Activated T-helper 17 cell treated with anti-CD3 and anti-CD28 coated beads, Interleukin-2, amount 50 U/mL, for 72 hours (primary cell): ENCODE results near the gene ICE1. TPM values are rescaled to one million over a fixed set of nuclear protein-coding genes. Genes with fewer than 3 reads are reported as not detected.

Source experiments
- ATAC-seq: fragments of 150-1000 bp; cut with Tn5 transposase; replicated peaks from 2 replicates; pipeline ENCODE4 v1.10.0; 2021; ENCODE audit warnings: mild to moderate bottlenecking, moderate library complexity
- H3K27ac Mint-ChIP-seq: one replicate; pipeline ENCODE4 v1.8.0; 2022; ENCODE audit warnings: mixed read lengths
- H3K27me3 Mint-ChIP-seq: one replicate; pipeline ENCODE4 v1.8.0; 2022; ENCODE audit warnings: mixed read lengths
- H3K36me3 Mint-ChIP-seq: one replicate; pipeline ENCODE4 v1.8.0; 2022; ENCODE audit warnings: low read depth, mild to moderate bottlenecking, mixed read lengths
- H3K4me1 Mint-ChIP-seq: one replicate; pipeline ENCODE4 v1.8.0; 2022; ENCODE audit warnings: mixed read lengths
- H3K4me3 Mint-ChIP-seq: one replicate; pipeline ENCODE4 v1.8.0; 2022; ENCODE audit warnings: mild to moderate bottlenecking, mixed read lengths
- H3K9me3 Mint-ChIP-seq: one replicate; pipeline ENCODE4 v1.8.0; 2022; ENCODE audit warnings: mixed read lengths
- total RNA-seq, 2 donors: library from RNA; stranded (reverse); gene quantifications; one replicate each; pipeline ENCODE4 v1.2.3, GENCODE V29; 2022

ICE1 gene, protein sequence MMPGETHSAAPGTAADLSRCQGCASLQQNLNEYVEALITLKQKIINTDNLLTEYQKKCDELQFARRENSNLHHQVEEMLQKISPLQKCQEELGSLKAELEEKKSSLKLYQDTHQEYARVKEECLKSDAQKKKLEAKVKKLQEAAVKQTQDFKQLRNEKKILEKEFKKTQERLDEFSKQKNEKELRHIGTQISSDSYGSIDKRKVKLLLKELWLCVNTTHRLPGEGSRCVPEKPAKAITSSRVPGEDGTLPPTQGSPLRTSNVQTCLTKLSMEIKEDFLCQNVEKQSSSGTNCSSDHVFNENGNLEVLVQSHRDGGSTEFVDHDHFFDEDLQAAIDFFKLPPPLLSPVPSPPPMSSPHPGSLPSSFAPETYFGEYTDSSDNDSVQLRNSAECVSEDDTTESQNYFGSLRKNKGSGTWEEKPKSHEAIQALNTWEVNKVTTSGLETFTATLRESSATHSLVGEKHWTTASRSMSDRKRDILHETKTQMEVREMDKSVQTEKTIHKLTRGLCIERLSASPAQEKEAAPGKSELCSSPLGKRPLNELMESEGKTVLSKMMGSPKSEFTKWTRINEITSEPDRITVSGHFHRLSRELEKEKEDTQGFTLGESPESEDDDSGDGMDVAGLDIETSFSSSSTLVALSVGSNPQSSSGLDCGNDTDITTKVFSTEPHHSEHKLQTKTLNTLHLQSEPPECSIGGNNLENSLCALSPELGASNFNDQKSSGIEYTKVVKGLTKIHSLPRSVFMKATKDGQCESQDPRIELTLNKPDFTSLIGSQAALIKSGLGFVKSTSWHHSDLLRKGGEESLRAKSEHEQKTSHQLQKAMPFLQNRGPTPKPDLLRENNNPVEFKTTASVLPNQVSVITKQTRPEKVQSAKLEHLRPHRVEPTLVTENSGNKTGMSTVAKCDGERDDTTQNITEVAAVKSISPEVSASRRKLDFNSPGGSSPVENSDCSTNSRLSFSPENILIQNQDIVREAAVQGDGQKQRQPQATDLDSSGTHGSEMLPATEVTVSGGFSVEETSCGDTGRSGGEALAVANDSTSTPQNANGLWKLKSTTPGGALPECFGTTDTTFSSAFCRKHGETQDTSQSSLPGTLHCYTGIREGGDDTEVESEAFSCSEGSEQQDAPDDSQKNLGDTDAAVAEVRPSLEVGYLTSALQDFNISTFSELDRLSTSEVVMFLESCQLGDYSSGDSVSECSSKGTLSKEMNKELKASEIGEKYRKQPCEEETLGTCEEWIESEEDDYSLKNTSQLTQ (N-terminal part only)
- total RNA-seq, result 10 to 100 TPM; 19.1 to 27.8 TPM

DNA sequence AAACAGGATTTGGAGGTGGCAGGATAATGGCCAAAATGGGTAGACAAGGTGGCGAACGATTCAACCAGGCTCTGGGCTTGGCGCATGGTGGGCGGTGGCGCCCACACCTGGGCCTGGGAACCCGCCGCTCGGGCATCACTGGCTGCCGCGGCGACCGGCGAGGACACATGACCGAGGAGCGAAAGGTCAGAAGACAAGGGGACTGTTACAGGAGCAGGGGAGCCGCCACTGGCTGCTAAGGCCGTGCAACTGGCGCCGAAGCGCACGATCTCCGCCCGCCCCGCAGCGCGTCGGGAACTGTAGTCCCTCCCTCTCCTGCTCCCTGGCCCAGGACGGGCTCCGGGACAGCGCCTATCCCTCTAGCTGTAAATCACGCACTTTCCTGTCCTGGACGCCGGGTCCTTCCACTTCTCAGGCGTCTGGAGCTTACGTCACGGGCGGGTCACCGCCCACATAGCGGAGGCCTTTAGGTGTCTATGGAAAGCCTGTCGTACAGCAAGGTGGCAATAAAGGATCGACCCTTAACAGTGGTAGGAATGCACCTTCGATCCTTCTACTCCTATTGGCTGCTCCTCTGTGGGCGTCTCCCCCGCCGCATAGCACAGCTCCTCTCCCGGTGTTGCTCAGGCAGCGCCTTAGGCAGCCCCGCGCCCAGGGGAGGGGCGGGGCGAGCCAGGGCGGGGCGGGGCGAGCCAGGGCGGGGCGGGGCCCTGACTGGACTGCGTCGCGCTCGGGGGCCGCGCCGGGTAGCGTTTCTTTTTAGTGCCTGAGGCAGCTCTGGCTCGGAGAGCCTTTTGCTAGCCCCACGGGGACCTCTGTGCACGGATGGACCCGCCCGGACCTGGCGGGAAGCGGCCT, at the start of gene ICE1:
ICE1 (plus strand) TSS at position 717 of the 858 bp plus-strand sequence. CDS start 239 bp downstream, outside the sequence.
- H3K27ac Mint-ChIP-seq, result peak within 1 kb of the TSS; percentile 98
- peaks cover 8% of the 10 kb centered on the region for H3K4me1 Mint-ChIP-seq
- no peaks in the 10 kb centered on the region for H3K27me3 Mint-ChIP-seq
- no peak within 1 kb of the TSS for H3K4me3 Mint-ChIP-seq
- H3K36me3 Mint-ChIP-seq, result no peaks in the 10 kb centered on the region
- peak; percentile 89 for ATAC-seq
- no peaks in the 10 kb centered on the region for H3K9me3 Mint-ChIP-seq

- H3K27me3 Mint-ChIP-seq, result peaks cover 13% of the 10 kb centered on the region
- ATAC-seq, result no peak
- H3K27ac Mint-ChIP-seq, result no peak overlapping the region
- no peaks in the 10 kb centered on the region for H3K36me3 Mint-ChIP-seq
- H3K9me3 Mint-ChIP-seq, result no peaks in the 10 kb centered on the region
- no peak overlapping the region for H3K4me3 Mint-ChIP-seq
- no peaks in the 10 kb centered on the region for H3K4me1 Mint-ChIP-seq
These were observed 49.5 kb upstream of the ICE1 start for GRCh38 chr5:5372930-5373329.

DNA sequence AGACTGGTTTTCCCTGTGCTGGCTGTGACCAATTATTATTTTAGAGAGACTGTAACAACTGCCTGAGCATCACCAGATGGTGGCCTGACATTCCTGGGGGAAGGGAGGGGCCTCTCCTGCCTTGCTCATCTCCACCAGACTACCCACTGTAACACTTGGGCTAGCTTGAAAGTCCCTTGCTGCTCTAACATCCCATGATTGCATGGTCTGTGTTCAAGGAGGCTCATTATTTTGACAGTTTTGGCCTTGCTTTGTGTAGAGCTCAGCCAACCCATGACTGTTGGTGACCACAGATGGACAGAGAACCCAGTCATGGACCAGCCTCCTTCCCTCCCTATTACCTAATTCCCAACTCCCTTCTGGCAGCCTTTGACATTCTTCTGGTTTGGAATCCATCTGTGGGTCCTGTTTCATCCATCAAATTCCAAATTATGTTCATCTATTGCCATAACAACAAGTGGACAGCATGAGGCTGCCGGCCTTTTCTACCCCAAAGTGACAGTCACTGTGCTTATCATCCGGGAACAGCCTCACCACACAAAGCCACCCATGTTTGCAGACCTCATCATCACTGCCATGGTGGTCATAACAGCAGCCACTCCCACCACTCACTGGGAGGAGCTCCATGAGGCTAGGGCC, 49.0 kb upstream of the ICE1 start:
- H3K27ac Mint-ChIP-seq, result no peak overlapping the region
- no peaks in the 10 kb centered on the region for H3K9me3 Mint-ChIP-seq
- H3K4me3 Mint-ChIP-seq, result no peak overlapping the region
- H3K4me1 Mint-ChIP-seq, result no peaks in the 10 kb centered on the region
- ATAC-seq, result no peak
- peaks cover 13% of the 10 kb centered on the region for H3K27me3 Mint-ChIP-seq
- H3K36me3 Mint-ChIP-seq, result no peaks in the 10 kb centered on the region

- Mint-ChIP-seq H3K4me3 (no peak overlapping the region), H3K27ac (no peak overlapping the region), H3K36me3 (no peaks in the 10 kb centered on the region), H3K4me1 (no peaks in the 10 kb centered on the region), H3K9me3 (no peaks in the 10 kb centered on the region), H3K27me3 (peaks cover 13% of the 10 kb centered on the region)
- no peak for ATAC-seq
These were observed 48.3 kb upstream of the ICE1 start for GRCh38 chr5:5374009-5374715.

DNA sequence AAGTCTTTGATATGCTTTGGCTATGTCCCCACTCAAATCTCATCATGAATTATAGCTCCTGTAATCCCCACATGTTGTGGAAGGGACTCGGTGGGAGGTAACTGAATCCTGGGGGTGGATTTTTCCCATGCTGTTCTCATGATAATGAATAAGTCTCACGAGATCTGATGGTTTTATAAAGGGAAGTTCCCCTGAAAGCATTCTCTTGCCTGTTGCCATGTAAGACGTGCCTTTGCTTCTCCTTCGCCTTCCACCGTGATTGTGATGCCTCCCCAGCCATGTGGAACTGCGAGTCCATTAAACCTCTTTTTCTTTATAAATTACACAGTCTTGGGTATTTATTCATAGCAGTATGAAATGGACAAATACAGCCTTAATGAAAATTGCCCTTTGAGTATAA, 44.7 kb upstream of the ICE1 start:
- Mint-ChIP-seq H3K27me3 (peaks cover 17% of the 10 kb centered on the region), H3K9me3 (no peaks in the 10 kb centered on the region), H3K36me3 (no peaks in the 10 kb centered on the region), H3K4me1 (no peaks in the 10 kb centered on the region), H3K4me3 (no peak overlapping the region), H3K27ac (no peak overlapping the region)
- ATAC-seq, result no peak

DNA sequence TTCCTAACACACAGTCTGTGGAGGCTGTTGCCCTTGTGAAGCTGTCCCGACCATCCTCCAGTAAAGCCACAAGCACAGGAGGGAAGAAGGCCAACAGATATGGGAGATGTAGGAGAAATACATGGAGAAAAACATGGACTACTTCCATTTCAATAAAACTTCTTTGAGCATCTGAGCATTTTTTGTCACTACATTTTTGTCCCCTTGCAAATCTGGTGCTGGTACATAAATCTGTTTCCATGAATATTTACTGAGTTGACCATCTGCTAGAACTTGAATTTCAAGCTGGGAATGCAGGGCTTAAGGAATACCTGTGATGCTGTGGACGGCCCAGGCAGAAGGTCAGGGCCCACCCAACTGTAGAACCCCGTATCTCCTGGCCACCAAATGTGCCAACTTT, 43.9 kb upstream of the ICE1 start:
- H3K27ac Mint-ChIP-seq, result no peak overlapping the region
- no peaks in the 10 kb centered on the region for H3K4me1 Mint-ChIP-seq
- peaks cover 15% of the 10 kb centered on the region for H3K27me3 Mint-ChIP-seq
- ATAC-seq, result no peak
- H3K9me3 Mint-ChIP-seq, result no peaks in the 10 kb centered on the region
- H3K36me3 Mint-ChIP-seq, result no peaks in the 10 kb centered on the region
- H3K4me3 Mint-ChIP-seq, result no peak overlapping the region

GRCh38 chr5:5380298-5380697, 42.2 kb upstream of the ICE1 start:
- Mint-ChIP-seq H3K36me3 (no peaks in the 10 kb centered on the region), H3K4me3 (no peak overlapping the region), H3K4me1 (no peaks in the 10 kb centered on the region), H3K9me3 (no peaks in the 10 kb centered on the region), H3K27me3 (peaks cover 8% of the 10 kb centered on the region), H3K27ac (no peak overlapping the region)
- no peak for ATAC-seq

GRCh38 chr5:5381310-5381913, 41.1 kb upstream of the ICE1 start:
- H3K27ac Mint-ChIP-seq, result no peak overlapping the region
- peaks cover 8% of the 10 kb centered on the region for H3K27me3 Mint-ChIP-seq
- H3K4me1 Mint-ChIP-seq, result no peaks in the 10 kb centered on the region
- no peaks in the 10 kb centered on the region for H3K36me3 Mint-ChIP-seq
- no peak overlapping the region for H3K4me3 Mint-ChIP-seq
- ATAC-seq, result no peak
- no peaks in the 10 kb centered on the region for H3K9me3 Mint-ChIP-seq

DNA sequence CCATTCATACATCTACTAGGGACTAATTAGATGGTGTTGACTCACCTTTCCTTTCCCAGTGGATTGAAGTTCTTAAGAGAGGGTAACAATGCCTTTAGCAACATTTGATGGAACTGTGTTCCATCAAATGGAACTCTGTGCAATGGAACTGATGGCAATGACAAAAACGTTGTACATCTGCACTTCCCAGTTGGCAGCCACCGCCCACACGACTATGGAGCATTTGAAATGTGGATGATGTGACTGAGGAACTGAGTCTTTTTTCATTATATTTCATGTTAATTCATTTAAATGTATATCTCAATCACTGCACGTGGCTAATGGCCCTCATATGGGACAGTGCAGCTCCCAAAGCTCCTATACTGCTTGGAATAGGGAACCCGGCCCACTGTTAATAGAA, 39.0 kb upstream of the ICE1 start:
- H3K27ac Mint-ChIP-seq, result no peak overlapping the region

DNA sequence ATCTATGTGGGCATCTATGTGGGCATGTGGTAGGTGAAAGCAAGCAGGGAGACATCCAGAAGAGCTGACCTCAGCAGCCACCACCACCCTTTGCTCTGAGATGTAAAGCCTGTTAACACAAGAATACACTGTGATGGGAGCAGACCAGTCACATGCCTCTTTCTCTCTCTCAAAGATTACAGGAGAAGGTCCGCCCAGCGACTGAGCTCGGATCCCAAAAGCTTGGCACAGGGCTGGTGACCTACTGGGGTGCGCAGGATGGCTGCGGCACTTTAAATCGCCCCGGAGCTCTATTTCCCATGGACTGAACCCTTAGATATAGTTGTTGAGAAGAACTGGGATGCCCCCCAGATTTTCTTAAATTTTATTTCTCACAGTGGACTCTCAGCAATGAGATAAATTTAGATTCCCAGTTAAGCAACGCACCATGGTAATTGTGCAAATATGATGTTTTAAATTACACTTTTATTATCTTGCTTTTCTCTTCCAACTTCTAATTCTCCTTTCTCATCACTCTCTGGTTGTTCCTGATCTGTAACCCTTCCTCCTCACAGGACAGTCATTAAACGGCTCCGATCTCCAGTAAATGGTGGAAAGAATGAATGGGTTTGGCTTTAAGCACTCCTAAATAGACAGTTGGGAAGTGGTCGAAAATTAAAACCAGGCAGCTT, 37.7 kb upstream of the ICE1 start:
- Mint-ChIP-seq H3K27ac (no peak overlapping the region), H3K9me3 (no peaks in the 10 kb centered on the region), H3K4me1 (no peaks in the 10 kb centered on the region), H3K36me3 (no peaks in the 10 kb centered on the region), H3K4me3 (no peak overlapping the region), H3K27me3 (peaks cover 5% of the 10 kb centered on the region)
- ATAC-seq, result no peak

More for the DNA sequence above, 39.0 kb upstream of the ICE1 start:
- Mint-ChIP-seq H3K4me3 (no peak overlapping the region), H3K4me1 (no peaks in the 10 kb centered on the region), H3K9me3 (no peaks in the 10 kb centered on the region), H3K36me3 (no peaks in the 10 kb centered on the region), H3K27me3 (peaks cover 8% of the 10 kb centered on the region)
- no peak for ATAC-seq

- ATAC-seq, result no peak
- Mint-ChIP-seq H3K4me3 (no peak overlapping the region), H3K27ac (no peak overlapping the region), H3K36me3 (no peaks in the 10 kb centered on the region), H3K27me3 (peaks cover 5% of the 10 kb centered on the region), H3K4me1 (no peaks in the 10 kb centered on the region), H3K9me3 (no peaks in the 10 kb centered on the region)
These were observed 37.2 kb upstream of the ICE1 start for GRCh38 chr5:5385331-5385662.

DNA sequence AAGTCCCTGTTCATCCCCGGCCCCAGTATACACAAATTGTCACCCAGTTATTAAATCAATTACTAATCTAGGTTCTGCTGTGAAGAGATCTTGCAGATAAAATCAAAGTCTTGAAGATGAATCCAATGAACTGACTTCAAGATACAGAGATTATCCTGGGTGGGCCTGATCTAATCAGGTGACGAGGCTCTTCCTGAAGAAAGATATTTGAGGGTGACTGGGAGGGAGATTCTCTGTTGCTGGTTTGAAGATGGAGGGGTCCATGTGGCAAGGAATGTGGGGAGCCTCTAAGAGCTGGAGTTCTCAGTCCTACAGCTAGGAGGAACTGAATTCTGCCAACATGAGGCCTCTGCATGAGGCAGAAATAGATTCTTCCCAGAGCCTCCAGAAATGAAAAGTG, 36.1 kb upstream of the ICE1 start:
- no peaks in the 10 kb centered on the region for H3K9me3 Mint-ChIP-seq
- H3K27ac Mint-ChIP-seq, result no peak overlapping the region
- no peak overlapping the region for H3K4me3 Mint-ChIP-seq
- H3K27me3 Mint-ChIP-seq, result no peaks in the 10 kb centered on the region
- no peak for ATAC-seq
- no peaks in the 10 kb centered on the region for H3K4me1 Mint-ChIP-seq
- no peaks in the 10 kb centered on the region for H3K36me3 Mint-ChIP-seq
